ENCODE results near the gene TSC2. TPM values are rescaled to one million over a fixed set of nuclear protein-coding genes. Genes with fewer than 3 reads are reported as not detected.

The TSC2 gene
- total and polyA plus RNA-seq, 9 of the 15 experiments (the other 6 are each of a cell fraction or from before 2014, with no cell fraction given), result 1.3 to 68.1 (median 16.6) TPM

DNA sequence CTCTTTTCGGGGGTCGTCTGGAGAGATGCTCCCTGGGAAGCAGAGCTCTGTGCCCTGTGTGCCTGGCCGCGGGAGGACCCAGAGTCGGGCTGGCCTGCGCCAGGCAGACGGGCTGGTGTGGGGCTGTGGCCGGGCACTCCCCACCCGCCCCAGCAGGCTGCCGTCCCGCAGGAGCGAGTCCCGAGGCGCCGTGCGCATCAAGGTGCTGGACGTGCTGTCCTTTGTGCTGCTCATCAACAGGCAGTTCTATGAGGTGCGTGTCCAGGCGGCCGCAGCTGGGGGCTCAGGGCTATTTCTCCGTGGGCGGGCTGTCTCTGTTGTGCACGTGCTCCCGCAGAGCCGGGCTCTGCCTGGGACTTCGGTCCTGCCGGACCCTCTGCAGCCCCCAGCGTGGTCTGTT, 15.0 kb downstream of the TSC2 start:
- no peaks in the 10 kb centered on the region for H3K27me3 ChIP-seq (ENCODE audit: control insufficient read depth in 2 of 2, insufficient read depth in 2 of 2, low read length in 2 of 2)
- ATAC-seq (no peak), DNase-seq (ENCODE audit: extremely low read depth in 1 of 4, low spot score in 3 of 4) (no peak), FAIRE-seq (no peak)
- no peaks in the 10 kb centered on the region for H3K9me1 ChIP-seq (ENCODE audit: control insufficient read depth, insufficient read depth, low read length)
- TF ChIP-seq SRF (CRISPR knock-in tag; IDR thresholded peaks at IDR 0.05) (no peak), JUND (IDR thresholded peaks at IDR 0.05; ENCODE audit: borderline replicate concordance, low read depth, low read length) (no peak), JUND (tag; IDR thresholded peaks at IDR 0.05; ENCODE audit: borderline replicate concordance, low read depth, low read length) (no peak)
- H3K27ac ChIP-seq (ENCODE audit: extremely low read depth, low read depth, low read length), result no peak overlapping the region
- H3K4me1 ChIP-seq (replicated peaks in 1 of 2; ENCODE audit: control insufficient read depth in 2 of 2, insufficient read depth in 2 of 2, low read length in 2 of 2), result peaks cover 0 to 20% of the 10 kb centered on the region in 2 experiments; a peak in 2 of 5 replicates
- H3K4me2 ChIP-seq (ENCODE audit: insufficient read depth, low read length), result no peak overlapping the region
- H3K36me3 ChIP-seq (ENCODE audit: control insufficient read depth, insufficient read depth, low read length), result peaks cover 32% of the 10 kb centered on the region; the same call in 2 of the 3 replicates
- H3K9me3 ChIP-seq (replicated peaks; ENCODE audit: control insufficient read depth, insufficient read depth, low read depth, low read length), result no peaks in the 10 kb centered on the region
- no peaks in the 10 kb centered on the region for H3K79me2 ChIP-seq (ENCODE audit: control insufficient read depth, insufficient read depth, low read length)
- intact Hi-C loops (cut with micrococcal nuclease), result no loop called here
- in situ Hi-C loops (cut with MboI), result no loop called here
- H3K9ac ChIP-seq (ENCODE audit: insufficient read depth in 1 of 2, low read depth in 2 of 2, low read length in 2 of 2), result no peak overlapping the region; a peak in 1 of 4 replicates
- POLR2A ChIA-PET, result interaction anchor here (0.6 to 1.3 kb wide), 2 partner anchors 10 to 92 kb away, joined by 3 to 6 read pairs; partner anchors contain the start of gene TRAF7
- WGBS (ENCODE audit: insufficient coverage, low coverage, missing lambda C conversion rate), result 85% methylated on average over 9 of the region's 28 CpGs
- H3K4me3 ChIP-seq, result no peak overlapping the region
- CTCF ChIA-PET (ENCODE audit: low intra/inter-chr PET ratio), result no interaction called here
- no peaks in the 10 kb centered on the region for H4K20me1 ChIP-seq (replicated peaks; ENCODE audit: control insufficient read depth, insufficient read depth, low read length)
- BruUV-seq (replicated peaks), result no TSS peak
- no peak overlapping the region for H2AFZ ChIP-seq (ENCODE audit: low read depth, low read length)

DNA sequence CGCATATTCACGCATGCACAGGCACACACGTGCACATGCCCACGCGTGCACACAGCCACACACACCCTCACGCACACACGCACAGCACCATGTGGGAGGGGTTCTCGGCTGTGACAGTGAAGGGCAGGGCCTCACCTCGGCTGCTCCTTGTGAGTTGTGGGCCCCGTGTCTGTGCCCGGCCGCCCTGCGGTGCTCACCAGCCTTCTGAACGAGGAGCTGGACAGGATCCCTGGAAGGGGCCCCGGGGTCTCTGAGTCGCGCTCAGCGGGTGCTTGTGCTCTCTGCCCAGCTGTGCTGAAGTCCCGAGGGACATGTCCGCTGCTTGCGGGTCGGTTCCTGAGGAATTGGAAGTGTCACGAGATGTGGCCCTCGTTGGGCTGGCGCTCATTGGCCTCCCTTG, 16.1 kb downstream of the TSC2 start:
- Histone ChIP-seq H3K9me3 (replicated peaks; ENCODE audit: control insufficient read depth, insufficient read depth, low read depth, low read length) (no peaks in the 10 kb centered on the region), H3K9ac (ENCODE audit: insufficient read depth in 1 of 2, low read depth in 2 of 2, low read length in 2 of 2) (no peak overlapping the region), H3K4me1 (replicated peaks in 1 of 2; ENCODE audit: control insufficient read depth in 2 of 2, insufficient read depth in 2 of 2, low read length in 2 of 2) (peaks cover 0 to 14% of the 10 kb centered on the region in 2 experiments; a peak in 2 of 5 replicates), H3K4me2 (ENCODE audit: insufficient read depth, low read length) (no peak overlapping the region), H3K9me1 (ENCODE audit: control insufficient read depth, insufficient read depth, low read length) (no peaks in the 10 kb centered on the region), H3K27me3 (ENCODE audit: control insufficient read depth in 2 of 2, insufficient read depth in 2 of 2, low read length in 2 of 2) (no peaks in the 10 kb centered on the region), H4K20me1 (replicated peaks; ENCODE audit: control insufficient read depth, insufficient read depth, low read length) (no peaks in the 10 kb centered on the region), H2AFZ (ENCODE audit: low read depth, low read length) (no peak overlapping the region), H3K27ac (ENCODE audit: extremely low read depth, low read depth, low read length) (no peak overlapping the region), H3K36me3 (ENCODE audit: control insufficient read depth, insufficient read depth, low read length) (peaks cover 38% of the 10 kb centered on the region; the same call in 2 of the 3 replicates), H3K4me3 (no peak overlapping the region), H3K79me2 (ENCODE audit: control insufficient read depth, insufficient read depth, low read length) (no peaks in the 10 kb centered on the region)
- ChIA-PET POLR2A (interaction anchor here (0.7 kb wide), 1 partner anchor 255 kb away, joined by 3 read pairs; no protein-coding TSS in a partner anchor), CTCF (ENCODE audit: low intra/inter-chr PET ratio) (no interaction called here)
- intact Hi-C loops (cut with micrococcal nuclease) (no loop called here), in situ Hi-C loops (cut with MboI) (no loop called here)
- BruUV-seq (replicated peaks), result no TSS peak
- DNase-seq (ENCODE audit: extremely low read depth in 1 of 4, low spot score in 3 of 4) (no peak), ATAC-seq (no peak), FAIRE-seq (no peak)
- TF ChIP-seq TBL1XR1 (IDR thresholded peaks at IDR 0.05; ENCODE audit: low read length in 2 of 2), result no peak
- 89% methylated on average over 17 of the region's 25 CpGs for whole genome bisulfite sequencing (ENCODE audit: insufficient coverage, low coverage, missing lambda C conversion rate)

All from K562 (cell line).